GM21381 (cell line): Measurements from ENCODE around the gene ROBO1.

ENCODE experiments used
- ATAC-seq: cut with Tn5 transposase; IDR thresholded peaks from one replicate; pipeline ENCODE4 v1.9.1; 2021; ENCODE audit warnings: mild to moderate bottlenecking, moderate library complexity; ENCODE audit not compliant: unreplicated experiment

Gene ROBO1

DNA sequence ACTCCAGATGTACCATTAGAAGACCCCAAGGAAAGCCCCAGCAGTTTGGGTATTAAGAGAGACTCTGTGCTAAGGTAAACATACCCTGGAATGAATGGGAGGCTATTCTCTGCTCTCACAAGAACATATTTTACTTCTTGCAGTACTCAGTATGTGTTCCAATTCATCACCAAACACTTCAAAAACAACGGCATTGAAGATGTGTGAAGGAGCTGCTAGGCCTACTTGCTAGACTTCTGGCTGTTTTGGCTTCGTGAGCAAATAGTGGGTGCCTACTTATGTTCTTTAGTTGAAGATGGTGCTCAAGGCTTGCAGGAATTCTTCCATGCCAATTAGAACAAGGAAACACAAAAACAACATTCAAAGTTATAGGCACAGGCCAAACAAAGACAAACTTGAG is 514.5 kb downstream of the ROBO1 start:
- ATAC-seq: no peak

DNA sequence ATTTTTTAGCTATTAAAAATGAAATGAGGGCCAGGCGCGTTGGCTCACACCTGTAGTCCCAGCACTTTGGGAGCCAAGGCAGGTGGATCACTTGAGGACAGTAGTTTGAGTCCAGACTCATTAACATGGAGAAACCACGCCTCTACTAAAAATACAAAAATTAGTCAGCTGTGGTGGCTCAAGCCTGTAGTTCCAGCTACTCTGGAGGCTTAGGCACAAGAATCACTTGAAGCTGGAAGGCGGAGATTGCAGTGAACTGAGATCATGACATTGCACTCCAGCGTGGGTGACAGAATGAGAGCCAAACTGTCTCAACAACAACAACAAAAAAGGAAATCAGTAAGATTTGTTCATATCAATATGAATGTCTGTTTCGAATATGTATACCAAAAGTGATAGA is 517.1 kb downstream of the ROBO1 start:
- ATAC-seq: no peak

DNA sequence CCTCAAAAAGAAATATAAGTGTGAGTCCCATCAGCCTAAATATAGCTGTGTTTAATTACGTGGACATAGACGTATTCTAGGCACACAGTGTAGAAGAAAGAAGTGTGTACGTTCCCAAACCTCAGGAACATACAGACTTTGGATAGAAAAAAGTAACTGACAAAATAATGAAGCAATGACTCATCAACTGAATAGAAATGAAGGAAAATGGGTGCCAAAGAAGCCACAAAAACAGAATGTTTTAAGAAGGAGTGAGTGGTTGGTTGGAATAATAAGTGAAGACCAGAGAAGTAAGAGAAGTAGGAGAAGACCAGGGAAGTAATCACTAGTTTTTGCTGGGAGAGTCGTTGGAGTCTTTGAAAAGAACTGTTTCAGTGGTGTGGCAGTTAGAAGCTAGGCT is 518.1 kb downstream of the ROBO1 start:
- ATAC-seq: no peak

DNA sequence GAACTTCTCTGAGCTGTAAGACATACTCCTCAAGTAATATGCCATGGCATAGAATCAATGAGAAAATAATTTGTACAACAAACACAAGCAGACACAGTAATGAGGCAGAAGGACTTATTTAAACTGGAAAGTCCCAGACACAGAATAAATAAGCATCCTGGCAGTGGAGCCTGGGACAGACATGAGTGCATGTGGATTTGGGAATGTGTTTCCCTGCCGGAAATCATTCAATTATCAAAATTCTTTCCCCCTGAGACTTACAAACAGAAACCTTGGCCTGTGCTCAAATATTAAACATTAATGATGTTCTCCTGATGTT is 520.1 kb downstream of the ROBO1 start:
- no peak for ATAC-seq

DNA sequence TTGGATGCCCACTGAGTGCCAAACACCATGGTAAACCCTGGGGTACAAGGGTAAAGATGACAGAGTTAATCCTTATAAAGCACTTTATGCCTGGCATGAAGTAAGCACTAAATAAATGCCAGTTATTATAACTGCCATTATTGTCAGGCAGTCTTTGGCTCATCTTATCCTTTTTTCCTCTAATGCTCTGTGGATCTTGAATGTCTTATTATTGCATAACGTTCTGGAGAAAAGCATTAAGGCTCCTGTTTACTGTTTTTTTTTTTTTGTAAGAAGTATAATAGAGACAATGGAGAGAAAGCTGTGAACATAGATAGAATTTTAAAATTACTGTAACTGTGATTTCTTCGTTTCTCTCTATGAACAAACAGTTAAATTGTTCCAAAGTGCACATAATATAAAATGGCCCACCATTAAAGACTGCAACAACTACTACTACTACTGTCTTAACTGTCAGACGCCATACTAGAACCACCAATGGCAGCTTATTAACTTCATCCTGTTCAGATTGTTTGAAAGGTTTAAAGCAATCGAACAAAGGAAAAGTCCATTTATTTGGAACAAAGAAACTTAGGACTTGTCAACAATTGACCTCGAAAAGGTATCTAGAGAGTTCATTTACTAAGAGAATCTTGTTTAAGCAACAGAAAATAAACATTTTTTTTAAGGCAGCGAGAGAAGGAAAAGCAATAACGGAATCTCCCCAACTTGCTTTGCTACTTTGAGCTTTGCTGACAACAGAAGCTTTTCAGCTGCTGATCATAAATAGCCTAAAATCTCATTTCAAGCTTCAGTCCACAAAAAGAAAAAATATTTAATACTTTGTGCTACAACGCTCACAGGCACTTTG is 520.7 kb downstream of the ROBO1 start:
- no peak for ATAC-seq

DNA sequence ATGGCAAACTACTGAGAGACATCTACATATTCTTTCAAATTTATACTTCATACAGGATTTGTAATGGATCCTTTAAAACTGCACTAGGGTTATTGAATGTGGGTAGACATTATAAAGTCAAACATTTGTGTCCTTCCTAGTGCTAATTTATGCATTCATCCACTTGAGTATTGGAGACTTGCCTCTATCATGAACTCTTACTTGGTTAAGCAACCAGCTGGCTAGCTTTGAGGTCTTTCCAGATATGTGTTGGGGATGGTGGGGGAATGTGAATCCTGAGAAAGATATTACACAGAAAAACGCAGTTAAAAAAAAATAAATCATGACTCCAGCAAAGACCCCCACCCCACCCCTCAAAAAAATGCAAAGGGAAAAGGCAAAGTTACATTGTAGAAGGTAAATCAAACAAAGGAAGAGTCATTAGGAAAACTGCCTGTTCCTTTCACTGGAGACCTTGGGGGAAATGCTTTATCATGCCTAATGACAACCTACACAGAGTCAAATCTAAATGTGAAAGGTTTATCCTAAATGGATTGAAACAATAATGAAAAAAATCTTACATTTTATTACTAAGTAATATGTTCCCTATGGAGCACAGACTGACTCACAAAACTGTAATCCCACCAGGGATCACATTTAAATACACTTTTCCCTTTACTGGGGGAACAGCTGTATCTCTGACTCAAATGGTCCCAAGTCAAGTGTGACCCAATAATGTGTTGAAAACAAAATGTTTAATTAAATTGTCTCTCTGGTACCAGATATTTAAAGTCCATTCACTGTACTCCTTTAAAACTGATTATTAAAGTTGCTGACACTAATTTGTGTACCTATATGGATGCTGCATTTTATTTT is 522.3 kb downstream of the ROBO1 start:
- no peak for ATAC-seq

DNA sequence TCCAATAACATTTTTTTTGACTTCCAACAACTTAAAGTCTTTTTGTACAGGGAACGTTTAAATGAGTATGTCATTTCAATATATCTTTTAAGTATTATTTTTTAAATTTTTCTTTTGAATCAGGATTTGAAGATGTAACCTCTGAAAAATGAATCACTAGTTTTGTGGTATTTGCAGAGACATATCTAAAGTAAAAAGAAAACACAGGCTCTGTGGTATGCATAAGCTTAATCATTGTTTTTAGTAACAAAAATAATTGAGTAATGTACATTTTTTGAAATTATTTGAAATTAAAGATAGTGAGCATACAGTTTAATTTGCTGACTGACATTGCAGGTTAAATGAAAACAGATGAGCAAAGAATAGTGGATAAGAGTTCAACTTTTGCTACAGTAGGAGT is 531.3 kb downstream of the ROBO1 start:
- ATAC-seq: no peak

DNA sequence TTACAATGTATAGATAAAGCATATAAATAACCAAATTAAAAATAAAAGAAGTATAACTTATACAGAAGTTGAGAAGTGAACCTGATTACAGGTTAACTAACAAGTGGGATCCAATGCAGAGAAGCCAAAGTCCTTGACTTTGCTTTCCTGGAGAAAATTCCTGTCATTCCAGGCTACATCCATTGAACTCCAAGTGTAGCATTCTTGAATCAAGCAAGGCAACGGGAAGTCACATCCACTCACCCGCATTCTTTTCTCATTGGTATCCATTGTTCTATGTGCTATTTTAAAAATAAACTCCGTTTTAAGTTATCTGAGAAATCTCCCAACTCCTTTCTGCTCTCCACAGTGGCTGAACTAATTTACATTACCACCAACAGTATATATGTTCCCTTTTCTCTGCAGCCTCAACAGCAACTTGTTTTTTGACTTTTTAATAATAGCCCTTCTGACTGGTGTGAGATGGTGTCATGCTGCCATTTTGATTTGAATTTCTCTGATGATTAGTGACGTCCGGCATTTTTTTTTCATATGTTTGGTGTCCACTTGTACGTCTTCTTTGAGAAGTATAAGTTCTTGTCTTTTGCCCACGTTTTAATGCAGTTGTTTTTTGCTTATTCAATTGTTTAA is 534.3 kb downstream of the ROBO1 start:
- no peak for ATAC-seq

DNA sequence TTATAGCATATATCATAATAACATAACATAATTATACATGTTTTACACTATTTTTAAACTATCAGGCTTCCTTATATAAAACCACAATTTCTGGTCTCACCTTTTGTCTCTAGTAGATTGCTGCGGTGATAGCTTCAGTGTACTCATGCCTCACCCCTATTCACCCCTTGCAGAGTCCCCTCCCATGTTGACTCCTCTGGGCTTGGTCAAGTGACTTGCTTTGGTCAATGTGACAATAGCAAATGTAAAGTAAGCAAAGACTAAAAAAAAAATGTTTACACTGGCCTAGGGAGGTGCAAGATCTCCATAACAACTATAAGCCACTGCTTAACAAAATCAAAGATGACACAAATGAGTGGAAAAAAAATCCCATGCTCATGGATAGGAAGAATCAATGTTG is 537.5 kb downstream of the ROBO1 start:
- ATAC-seq: no peak

DNA sequence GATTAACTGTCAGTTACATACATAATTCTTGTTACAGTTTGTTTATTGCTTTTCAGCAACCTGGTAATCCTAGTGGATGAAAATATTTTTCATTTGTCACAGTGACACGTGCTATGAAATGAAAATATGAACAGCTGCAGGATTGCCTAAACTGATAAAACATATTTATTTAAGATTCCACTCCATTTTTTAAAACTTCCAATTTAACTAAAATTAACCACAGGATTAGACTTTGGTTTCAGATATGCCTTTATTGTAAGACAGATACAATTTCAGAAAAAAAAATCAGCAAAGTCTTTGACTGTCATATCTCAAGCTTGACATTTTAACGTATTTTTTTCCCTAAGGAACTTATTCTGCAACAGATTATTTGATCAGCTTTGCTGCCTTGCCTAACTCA is 550.7 kb downstream of the ROBO1 start:
- ATAC-seq: no peak

DNA sequence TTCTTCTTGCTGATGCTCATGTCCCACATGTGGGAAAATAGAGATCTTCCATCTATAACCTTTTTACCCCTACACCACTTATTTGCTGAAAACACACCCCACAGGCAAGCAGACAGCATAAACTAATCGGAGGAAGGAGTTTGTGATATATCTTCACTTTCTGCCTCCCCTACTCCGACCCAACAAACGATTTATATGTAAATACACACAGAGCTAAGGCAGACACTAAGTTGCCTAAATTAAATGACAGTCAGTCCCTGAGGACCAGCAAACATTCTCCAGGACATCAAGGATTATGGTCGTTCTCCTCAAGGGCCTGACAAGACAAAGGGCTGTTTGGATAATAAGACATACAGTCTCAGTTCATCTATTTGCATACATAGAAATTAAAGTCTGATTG is 552.5 kb downstream of the ROBO1 start:
- no peak for ATAC-seq

DNA sequence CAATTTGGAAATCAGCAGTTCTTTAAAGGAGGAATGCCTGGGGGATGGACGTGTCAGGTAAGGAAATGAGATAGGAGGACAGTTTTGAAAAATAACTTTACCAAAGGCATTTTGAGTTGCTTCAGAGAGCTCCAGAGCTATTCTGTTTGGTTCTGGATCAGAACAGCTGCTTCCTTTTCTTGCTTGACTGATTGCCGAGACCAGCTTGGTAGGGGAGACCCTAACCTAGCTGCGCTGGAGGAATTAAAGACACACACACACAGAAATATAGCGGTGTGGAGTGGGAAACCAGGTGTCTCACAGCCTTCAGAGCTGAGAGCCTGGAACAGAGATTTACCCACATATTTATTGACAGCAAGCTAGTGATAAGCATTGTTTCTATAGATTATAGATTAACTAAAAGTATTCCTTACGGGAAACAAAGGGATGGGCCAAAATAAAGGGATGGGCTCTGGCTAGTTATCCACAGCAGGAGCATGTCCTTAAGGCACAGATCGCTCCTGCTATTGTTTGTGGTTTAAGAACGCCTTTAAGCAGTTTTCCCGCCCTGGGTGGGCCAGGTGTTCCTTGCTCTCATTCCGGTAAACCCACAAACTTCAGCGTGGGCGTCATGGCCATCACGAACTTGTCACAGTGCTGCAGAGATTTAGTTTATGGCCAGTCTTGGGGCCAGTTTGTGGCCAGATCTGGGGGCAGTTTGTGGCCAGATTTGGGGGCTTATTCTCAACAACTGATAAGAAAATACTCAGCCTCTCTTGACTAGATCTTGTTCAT is 556.0 kb downstream of the ROBO1 start:
- ATAC-seq: no peak

DNA sequence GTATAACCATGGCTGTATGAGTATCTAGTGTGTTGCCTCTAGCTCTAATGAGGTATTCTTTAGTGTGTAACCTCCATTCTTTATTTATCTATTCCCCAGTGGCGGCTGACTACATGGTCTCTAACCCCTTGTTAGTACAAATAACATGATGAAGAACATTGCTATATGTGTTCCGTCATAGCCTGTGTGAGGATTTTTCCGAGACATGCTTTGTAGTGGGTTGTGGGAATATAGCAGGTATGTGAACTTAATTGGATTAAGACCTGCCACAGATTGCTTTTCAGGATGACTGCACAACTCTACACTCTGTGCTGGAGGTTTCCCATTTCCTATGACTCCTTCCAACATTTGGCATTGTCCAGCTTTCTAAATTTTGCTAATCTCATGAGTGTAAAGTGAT is 563.4 kb downstream of the ROBO1 start:
- no peak for ATAC-seq

DNA sequence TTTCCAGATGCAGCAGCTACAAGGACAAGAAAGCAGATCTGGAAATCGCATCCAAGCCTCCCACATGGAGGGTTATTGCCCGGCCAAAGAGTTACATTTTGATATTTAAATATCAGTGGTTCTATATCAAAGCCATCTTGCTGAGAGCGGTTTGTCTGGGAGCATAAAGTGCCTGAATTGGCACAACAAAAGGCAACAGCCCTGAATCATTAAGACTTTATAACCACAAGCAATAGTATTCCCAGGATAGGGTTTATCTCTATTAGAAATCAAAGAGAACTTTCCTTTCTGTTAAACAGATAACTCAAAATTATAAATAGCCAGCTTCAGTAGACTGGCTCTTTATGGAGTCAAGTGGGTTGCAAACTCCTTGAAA is 564.7 kb downstream of the ROBO1 start:
- no peak for ATAC-seq

DNA sequence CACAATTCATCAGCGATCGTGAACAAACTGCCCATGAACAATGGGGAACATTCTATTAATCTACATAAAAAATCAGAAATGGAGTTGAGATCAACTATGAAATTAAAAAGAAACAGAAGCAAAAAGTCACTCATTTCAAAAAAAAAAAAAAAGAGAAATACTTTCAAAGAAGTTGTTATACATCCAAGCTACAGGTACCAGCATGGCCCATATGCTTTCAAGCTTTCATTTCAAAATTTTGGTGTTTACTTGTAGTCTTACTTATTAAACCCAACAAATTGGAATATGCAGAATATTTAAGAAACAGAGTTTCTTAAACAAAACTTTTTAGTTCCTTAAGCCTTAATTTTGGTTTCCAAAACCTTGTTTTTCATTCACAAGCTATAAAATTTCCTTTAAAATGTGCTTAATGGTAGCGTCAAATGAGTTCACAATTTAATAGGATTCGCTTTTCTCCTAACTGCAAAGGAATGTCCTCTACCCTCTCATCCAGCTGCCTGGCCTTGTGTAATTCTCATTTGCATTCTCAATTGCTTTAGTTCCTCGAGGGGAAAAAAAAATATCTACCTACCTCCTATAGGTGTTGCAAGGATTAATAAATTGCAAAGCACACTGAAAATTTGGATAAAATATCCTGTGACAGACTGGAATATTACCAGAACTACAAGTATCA is 565.2 kb downstream of the ROBO1 start:
- ATAC-seq: no peak

DNA sequence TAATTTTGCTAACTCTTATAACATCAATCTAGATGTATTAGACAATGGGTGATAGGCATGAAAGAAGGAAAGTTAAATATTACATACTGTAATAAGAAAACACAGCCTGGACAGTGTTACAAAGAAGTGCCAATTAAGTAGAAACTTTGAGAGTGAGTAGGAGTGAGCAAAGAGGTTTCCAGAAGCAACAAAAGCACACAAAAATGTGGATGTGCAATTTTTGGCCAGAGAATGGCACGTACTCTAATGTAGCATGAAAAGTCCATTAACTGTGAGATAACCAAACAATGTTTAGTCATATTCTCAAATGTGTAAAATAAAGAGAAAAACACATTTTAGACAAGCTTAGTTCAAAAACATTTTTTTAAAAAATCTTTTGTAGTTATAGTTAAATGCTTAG is 567.3 kb downstream of the ROBO1 start:
- ATAC-seq: no peak

DNA sequence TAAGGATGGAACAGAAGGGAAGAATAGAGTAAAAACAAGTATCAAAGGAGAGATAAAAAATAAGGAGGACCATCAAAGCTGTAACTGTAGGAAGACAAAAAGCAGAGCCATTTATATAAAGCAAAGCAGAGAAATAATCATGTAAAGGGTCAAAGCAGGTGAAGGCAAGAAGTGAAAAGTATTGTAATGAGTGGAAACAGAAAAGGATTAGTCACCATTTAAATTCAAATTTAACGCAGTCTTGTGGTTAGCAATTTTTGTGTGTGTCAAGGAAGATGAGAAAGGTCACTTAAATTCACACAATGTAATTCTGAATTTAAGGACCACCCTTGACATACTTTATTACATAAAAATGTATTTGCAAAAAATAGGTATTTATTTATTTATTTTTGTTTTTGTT is 567.8 kb downstream of the ROBO1 start:
- ATAC-seq: no peak

DNA sequence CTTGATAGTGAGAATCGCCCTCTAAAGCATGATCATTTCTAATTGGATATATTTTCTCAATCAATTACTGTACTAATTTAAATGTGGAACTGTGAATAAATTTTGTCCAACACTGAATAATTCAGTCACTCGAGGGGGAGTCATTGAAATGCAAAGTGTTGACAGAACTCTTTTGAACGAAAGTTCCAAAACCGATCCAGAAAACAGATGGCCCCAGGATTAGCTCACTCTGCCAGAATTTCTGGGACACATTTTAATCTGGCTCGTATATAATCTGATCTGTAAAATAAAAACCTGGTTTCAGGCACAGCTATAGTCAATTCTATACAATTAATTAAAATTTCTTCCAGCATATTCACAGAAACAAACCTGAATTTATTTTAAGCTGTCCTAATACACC is 580.4 kb downstream of the ROBO1 start:
- no peak for ATAC-seq

DNA sequence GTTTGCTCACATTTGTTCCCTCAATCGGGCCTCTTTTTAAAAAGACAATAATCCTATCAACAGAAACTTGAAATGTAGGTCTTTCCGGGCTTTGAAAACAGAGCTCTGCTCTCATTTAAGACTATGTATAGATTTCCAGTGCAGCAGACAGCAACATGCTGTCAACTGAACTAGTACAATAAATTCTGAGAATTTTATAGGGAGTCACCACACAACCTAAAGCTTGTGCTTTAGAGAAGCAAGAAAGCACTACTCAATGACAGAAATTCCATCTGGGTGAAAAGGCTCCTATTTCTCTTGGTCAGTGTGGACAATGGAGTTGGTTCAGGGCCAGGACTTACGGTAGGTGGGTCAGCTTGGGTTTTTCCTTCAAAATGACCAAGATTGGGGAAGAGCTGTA is 583.5 kb downstream of the ROBO1 start:
- ATAC-seq: no peak

DNA sequence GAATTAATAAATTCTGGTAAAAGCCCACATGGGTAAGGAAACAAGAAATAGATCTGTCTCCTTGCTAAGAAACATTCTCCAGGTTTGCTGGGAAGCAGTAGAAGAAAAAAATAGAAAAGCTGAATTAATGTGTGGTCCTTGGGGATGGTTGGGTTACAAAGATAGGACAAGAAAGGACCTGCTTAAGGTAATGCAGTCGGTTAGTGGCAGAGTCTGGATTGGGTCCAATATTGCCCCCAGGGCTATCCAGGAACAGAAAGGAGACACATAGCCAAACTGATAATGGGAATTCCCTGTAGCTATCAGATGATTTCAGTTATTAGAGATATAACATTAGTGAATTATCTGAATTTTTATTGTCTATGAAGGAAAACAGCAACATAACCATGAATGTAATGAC is 584.3 kb downstream of the ROBO1 start:
- no peak for ATAC-seq
